Activated naive CD4-positive, alpha-beta T cell treated with anti-CD3 and anti-CD28 coated beads, Interleukin-2, amount 50 U/mL, for 16 hours (primary cell): ENCODE measurements around the gene SELPLG.
"Not testable (repeated sequence)": the region's sequence is repeated elsewhere in the genome, so short reads cannot be mapped to it uniquely, and the experiment has no call there.

ENCODE experiments used
- DNase-seq: peaks from one replicate; pipeline ENCODE4 v3.0.0-alpha.2; 2020

Gene SELPLG

DNA sequence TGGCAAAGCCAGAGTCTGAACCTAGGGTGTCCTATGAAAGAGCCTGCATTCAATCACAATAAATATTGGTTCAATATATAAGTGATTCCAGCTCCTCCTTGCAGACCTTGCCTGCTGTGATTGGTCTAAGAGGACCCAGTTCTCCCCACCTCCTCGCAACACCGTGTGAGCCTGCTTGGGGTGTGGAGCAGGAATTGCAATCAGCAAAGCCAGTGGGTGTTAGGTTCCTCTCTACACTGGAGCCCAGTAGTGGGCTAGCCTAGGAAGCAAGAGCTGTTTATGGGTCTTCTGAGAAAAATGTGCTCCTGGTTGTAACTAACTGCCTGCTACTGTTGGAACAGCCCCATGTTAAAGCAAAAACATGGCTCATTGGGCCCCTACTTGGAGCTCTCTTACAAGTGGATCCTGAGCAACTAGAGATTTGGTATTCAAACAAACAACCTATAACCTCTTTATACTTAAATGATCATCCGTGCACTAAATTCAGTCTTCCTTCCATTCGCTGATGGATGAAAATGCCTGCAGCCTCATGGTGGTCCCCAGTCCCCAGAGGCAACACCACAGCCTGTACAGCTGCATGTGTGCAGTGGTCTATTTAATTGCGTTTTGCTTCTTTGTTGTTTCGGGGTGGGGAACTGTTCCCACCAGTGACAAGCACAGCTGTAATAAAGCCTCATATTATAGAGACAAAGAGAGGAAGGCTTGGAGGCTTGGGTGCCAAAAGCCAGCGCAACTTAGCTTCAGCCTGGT is 3.7 kb upstream of the SELPLG start:
- DNase-seq: no peak

DNA sequence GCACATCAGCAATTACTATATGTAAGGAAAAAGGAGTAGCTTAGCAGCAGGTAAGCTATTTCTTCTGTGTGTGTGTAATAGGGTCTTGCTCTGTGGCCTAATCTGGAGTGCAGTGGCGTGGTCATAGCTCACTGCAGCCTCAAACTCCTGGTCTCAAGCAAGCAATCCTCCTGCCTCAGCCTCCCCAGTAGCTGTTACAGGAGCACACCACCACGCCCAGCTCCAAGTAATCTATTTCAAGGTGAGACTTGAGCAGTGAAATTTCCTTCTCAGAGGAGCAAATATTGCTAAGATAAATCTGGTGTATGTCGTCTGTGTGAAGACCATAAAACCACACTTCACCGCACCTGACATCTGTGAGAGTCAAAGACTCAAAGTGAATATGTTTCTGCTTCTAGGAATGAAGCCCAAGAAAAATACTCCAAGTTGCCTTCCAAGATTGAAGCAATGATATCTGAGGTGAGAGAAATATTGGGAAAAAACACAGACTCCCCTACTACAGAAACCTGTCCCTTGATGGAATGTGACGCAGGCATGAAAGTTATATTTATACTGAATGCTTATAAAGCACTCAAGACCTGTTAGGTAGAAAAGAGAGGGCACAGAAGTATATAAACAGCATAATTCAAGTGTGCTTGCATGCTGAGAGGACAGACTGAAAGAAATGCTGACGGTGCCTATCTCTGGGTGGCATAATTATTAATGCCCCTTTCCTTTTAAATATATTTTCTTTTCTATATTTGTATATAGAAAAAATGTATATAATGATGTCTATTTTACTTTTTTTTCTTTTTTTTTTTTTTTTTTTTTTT is 2.5 kb upstream of the SELPLG start:
- DNase-seq: no peak

DNA sequence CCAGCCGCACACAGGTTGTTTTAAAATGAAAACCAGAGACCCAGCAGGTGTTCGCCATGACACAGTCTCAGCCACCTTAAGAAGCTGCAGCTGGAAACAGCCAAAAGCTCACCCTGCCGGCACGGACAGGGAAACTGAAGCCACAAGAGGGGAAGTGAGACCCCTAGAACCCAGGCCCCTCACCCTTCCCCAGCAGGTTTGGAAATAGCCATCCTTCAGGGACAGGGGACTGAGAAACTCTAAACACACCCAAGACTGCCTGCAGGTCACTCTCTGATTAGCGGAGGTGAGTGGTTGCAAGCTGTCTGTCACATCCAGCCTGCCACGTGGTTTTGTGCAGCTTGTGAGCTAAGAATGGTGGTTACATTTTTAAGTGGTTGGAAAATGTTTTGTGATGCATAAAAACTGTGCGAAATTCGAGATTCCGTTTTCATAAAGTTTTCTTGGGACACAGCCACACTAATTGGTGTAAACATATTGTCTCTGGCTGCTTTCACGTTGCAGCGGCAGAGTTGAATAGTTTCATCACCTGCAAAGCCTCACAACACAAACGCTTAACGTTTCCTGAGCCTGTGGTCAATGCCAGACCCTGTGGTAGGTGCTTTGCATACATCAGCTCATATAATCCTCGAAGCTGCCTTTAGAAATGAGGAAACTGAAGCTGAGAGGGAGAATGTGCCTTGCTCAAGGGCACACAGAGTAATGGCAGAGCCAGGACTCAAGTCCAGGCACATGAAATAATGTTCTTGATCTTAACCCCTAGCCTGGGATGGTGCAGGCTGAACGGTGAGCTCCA is 1.7 kb upstream of the SELPLG start:
- DNase-seq: peak; percentile 52

DNA sequence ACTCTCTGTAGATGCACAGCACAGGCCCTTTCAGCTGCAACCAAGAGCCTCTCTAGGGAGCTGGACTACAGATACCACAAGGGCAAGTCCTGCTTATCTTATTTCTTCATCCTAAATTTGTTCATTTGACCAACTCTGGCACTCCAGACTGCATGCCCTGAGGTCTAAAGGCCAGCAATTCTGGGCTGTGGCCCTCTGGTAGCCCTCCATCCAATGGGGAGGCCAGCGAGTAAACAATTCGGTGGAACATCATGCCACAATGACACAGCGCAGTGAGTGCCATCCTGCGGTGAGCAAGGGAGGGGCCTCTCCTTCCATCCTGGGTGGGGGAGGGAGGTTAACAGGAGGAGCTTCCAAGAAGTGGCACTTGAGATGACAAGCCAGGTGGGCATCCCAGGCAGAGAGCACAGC is 652 bp upstream of the SELPLG start:
- no peak for DNase-seq

DNA sequence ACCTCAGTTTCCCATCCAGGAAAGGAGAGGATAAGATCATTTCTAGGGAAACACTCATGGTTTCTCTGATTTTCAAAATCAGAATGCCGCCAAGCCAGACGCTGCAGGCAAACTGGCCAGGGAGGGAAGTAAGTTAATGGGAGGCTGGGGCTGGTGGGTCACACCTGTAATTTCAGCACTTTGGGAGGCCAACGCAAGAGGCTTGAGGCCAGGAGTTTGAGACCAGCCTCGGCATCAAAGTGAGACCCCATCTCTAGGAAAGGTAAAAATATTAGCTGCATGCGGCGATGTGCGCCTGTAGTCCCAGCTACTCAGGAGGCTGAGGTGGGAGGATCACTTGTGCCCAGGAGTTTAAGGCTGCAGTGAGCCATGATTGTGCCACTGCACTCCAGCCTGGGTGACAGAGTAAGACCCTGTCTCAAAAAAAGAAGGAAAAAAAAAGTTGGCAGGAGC is 587 bp downstream of the SELPLG start:
- DNase-seq: no peak

GRCh38 chr12:108631261-108631660 is 2.4 kb downstream of the SELPLG start:
- DNase-seq: not testable (repeated sequence)

DNA sequence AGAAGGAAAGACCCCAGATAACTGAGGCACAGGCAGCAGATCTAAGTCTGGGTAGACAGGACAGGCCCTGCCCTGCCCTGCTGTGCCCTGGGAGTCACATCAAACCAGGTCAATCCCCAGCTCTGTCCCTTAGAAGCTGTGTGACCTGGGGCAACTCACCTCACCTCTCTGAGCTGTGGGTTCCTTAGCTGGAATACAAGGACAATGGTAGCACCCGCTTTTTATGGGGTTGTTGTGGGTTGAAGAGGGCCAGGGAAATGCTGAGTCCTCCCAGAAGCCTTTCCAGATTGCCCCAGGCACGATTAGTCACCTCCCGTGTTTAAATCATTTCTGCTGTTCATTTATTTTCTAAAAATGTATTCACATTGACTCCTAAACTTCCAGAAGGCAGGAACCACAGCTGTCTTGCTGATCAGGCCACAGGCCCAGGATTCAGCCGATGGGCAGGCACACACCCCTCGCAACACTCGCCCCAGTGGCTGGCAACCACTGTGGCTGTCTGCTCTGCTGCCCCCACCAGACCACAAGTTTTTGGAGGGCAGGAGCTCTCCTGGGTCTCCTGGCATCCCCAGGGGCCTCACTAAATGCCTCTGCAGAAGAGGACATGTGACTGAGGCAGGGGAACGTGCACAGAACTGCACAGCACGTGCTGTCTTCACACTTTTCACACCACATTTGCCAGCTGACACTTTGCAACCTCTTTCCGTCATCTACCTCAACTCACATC is 3.0 kb downstream of the SELPLG start:
- no peak for DNase-seq

DNA sequence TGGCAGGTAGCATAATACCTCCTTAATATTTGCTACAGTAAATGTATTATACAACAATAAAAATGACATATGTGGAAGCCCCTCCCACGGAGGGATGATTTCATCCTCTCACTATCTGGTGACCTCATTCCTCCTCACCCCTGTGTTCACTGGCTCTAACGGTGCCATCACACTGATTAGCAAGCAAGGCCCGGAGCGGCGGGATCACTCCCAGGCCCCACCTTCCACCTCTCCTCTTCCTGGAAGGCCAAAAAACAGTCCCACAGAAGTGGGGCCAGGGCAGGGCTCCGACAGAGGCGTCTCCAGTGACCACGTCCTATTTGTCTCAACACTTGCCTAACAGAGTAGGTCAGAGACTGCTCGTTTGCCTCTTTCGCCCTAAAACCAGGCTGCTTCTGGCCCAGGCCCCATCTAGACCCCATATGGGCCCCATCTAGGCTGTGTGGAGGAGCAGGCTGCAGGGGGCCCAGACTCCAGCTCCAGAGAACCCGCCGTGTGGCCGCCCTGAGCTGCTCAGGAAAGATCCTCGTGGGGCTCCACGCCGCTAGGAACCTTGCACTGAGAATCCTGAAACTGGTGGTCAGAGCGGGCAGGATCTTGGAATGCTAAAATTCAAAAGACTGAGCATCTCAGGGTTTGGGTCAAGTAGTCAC is 3.7 kb downstream of the SELPLG start:
- peak; percentile 56 for DNase-seq

GRCh38 chr12:108629151-108629550 is 4.5 kb downstream of the SELPLG start:
- no peak for DNase-seq

DNA sequence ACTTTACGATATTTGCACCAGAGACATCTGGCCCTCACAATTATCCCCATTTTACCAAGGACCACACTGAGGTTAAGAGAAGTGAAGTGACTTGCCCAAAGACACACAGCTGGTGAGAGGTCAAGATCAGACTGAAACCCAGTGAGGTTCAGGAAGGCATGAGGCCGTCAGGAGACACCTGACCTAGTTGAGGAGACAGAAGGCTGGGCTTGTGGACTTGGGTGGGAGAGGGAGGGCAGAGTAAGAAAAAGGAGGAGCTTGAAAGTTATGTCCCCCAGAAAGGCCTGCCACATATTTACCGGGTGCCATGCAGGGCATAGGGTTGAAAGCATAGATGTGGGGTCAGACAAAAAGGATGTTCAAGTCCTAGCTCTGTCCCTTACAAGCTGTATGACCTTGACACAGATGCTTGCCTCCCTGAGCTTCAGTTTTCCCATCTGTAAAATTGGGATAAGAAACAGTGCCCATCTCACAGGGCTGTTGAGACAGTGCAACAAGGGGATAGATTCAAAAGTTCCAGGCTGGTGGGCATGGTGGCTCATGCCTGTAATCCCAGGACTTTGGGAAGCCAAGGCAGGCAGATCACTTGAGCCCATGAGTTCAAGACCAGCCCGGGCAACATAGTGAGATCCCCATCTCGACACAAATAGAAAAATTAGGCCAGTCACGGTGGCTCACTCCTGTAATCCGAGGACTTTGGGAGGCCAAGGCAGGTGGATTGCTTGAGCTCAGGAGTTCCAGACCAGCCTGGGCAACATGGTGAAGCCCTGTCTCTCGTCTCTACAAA is 6.4 kb downstream of the SELPLG start:
- no peak for DNase-seq

DNA sequence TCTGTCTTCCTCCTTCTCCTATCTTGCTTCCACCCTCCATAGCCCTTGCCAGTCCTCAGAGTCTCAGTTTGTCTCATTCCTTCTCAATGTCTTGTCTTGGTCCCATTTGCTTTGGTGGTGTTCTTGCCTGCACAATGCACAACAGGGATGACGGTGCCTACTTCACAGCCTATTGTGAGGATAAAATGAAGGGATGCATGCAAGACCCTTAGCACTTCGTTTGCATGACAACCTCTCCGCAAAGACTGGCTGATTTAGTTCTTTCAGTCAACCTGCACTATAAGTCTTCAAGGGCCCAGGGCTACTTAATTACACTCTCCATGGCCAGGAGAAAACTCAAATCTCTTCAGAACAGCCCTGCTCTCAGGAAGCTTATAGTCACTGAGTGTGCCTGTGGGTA is 8.5 kb downstream of the SELPLG start:
- no peak for DNase-seq

DNA sequence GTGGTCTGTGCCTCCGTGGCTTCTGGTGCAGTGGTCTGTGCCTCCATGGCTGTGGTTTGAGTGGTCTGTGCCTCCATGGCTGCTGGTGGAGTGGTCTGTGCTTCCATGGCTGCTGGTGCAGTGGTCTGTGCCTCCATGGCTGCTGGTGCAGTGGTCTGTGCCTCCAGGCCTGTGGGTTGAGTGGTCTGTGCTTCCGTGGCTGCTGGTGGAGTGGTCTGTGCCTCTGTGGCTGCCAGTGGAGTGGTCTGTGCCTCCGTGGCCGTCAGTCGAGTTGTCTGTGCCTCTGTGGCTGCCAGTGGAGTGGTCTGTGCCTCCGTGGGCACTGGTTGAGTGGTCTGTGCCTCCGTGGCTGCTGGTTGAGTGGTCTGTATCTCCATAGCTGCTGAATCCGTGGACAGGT is 10.1 kb downstream of the SELPLG start:
- no peak for DNase-seq

DNA sequence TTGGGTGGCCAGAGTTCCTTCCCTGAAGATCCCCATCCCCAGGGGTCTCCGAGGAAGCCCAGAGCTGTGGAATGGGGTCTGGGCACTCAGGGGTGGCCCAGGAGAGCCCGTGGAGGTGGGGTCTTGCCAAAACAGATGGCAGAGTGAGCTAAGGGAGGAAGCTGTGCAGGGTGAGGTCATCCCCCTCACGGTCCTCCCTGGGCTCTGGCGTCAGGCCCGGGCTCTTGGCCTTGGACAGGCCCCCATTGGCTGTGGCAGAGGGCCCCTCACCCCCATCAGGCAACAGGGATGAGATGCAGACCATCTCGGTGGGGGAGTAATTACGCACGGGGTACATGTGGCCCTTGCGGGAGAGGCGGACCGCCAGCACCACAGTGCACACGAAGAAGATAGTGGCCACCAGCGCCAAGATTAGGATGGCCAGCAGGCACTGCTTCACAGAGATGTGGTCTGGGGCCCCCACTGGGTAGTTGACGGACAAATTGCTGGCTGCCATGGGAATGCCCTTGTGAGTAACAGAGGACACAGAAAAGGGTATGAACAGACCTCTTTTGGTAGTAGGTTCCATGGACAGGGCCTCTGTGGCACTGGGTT is 10.7 kb downstream of the SELPLG start:
- no peak for DNase-seq

- DNase-seq: no peak
Observed at GRCh38 chr12:108622421-108622820, 11.3 kb downstream of the SELPLG start.

DNA sequence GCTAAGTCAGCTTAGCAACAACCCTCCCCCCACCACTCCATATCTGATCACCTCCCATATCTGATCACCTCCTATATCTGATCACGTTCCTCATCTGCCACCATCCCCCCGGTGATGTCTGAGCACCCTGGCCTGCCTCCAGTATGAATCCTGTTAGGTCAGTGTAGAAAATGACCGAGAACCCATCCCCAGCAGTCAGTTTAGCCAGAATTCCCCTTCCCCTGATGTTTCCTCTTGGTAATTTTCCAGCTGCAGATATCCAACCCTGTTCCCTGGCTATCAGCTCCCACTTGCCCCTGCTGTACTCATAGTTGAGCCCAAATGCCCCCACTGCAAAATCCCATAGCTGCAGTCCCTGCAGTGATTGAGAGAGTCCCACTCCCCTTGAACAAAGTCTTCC is 12.5 kb downstream of the SELPLG start:
- no peak for DNase-seq

GRCh38 chr12:108620236-108620879 is 13.3 kb downstream of the SELPLG start:
- no peak for DNase-seq

DNA sequence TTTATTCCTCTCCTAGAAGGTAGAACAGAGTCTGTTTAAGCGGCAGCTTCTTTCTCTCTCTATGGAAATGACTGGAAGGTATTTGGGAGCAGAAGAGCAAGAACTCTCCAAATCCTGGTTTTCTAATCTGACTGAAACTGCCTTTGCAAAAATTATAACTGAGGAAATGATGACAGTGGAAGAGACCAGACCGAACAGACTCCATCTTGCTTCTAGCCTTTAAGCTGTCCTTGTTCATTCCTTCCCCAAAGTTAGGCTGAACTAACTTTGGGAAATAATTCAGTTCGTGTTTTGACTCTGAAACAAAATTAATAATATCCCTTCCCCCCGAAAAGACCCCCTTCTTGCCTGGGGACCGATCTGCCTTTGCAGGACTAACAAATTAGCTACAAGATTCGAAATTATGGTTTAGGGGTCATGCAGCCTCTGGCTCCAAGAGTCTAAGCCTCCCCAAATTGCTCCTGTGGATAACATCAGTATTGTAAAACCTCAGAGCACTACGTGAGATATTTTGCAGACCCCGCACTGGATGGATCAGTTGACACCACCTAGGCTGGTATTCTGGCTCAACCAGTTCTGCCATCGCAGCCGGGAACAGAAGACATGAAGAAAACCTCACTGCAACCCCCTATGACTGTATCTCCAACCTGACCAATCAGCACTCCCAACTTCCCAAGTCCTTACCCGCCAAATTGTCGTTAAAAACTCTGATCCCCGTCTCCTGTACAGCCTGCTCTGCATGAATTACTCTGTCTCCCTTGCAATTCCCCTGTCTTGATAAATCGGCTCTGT is 14.1 kb downstream of the SELPLG start:
- no peak for DNase-seq

DNA sequence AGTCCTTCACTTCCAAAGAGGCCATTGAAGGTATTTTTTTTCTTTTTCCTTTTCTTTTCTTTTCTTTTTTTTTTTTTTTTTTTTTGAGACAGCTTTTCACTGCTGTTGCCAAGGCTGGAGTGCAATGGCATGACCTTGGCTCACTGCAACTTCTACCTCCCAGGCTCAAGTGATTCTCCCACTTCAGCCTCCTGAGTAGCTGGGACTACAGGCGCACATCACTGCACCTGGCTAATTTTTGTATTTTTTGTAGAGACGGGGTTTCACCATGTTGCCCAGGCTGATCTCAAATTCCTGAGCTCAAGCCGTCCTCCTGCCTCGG is 14.8 kb downstream of the SELPLG start:
- DNase-seq: not testable (repeated sequence)

GRCh38 chr12:108618079-108618952 is 15.4 kb downstream of the SELPLG start:
- peak; percentile 77 for DNase-seq
